HT-29 (cell line): ENCODE measurements around the gene LASP1. TPM values are rescaled to one million over a fixed set of nuclear protein-coding genes. Genes with fewer than 3 reads are reported as not detected.

ENCODE experiments used
- small RNA-seq: library from RNA; depleted of rRNA; stranded (forward); fragments of <200 nt; gene quantifications from one replicate; pipeline ENCODE3, GENCODE V24; 2014
- total RNA-seq: library from RNA; depleted of rRNA; stranded (reverse); fragments of >200 nt; shearing (Covaris generic); gene quantifications from 2 replicates; pipeline ENCODE4 v1.2.3, GENCODE V29; 2014; rRNA removed

Gene LASP1
- total RNA-seq, 1 experiment from 2014 or later, result 279 TPM

Small RNAs within 50 kb of the gene (small RNA-seq; reads per million reads assigned to genes)
- gene MIR4727, result not detected
- not detected for gene MIR6779
- not detected for gene SNORA21
- gene SNORA21B, result not detected

Other genes with a start within 250 kb of the LASP1 start
- 11.1 and 13.9 TPM in 2 replicates for gene EPOP, start 195.1 kb upstream of the LASP1 start, total RNA-seq
- gene MLLT6, start 164.8 kb upstream of the LASP1 start, total RNA-seq, result 219 and 252 TPM in 2 replicates
- 54.0 and 100 TPM in 2 replicates for gene CISD3, start 139.7 kb upstream of the LASP1 start, total RNA-seq
- gene PCGF2, start 121.7 kb upstream of the LASP1 start, total RNA-seq, result 8.7 and 18.9 TPM in 2 replicates
- gene PSMB3, start 117.3 kb upstream of the LASP1 start, total RNA-seq, result 828 and 837 TPM in 2 replicates
- gene PIP4K2B, start 70.5 kb upstream of the LASP1 start, total RNA-seq, result 39.6 and 62.1 TPM in 2 replicates
- gene CWC25, start 44.7 kb upstream of the LASP1 start, total RNA-seq, result 28.7 and 33.9 TPM in 2 replicates
- gene RPL23, start 16.3 kb upstream of the LASP1 start, total RNA-seq, result 2,011 and 2,221 TPM in 2 replicates
- gene FBXO47, start 97.3 kb downstream of the LASP1 start, total RNA-seq, result not detected in 2 replicates